OCI-LY7 (cell line): Measurements from ENCODE around the gene RRP36. TPM values are rescaled to one million over a fixed set of nuclear protein-coding genes. Genes with fewer than 3 reads are reported as not detected.

Experiments used
- BruUV-seq: library from RNA; stranded (reverse); fragments of 400-500 nt; replicated peaks from 2 replicates; lab custom pipeline; 2021; lab: Mats Ljungman, UMichigan
- CTCF ChIA-PET: fragments of 300-600 bp; sonication (Branson Sonifier 250); formaldehyde crosslinking; loops from one replicate; lab custom pipeline; 2022; ENCODE audit warnings: antibody characterized with exemption; ENCODE audit not compliant: unreplicated experiment; lab: Charles Lee
- POLR2A ChIA-PET: fragments of 300-600 bp; sonication (Branson Sonifier 250); formaldehyde crosslinking; loops from one replicate; lab custom pipeline; 2022; ENCODE audit warnings: antibody characterized with exemption; lab: Charles Lee
- DNase-seq: peaks from one replicate; pipeline ENCODE4 v3.0.0-alpha.2; 2015; ENCODE audit warnings: low spot score
- H2AFZ ChIP-seq: fragments of 200-600 bp; sonication (generic), shearing (Covaris generic); 2 replicates; pipeline ENCODE4 v1.6.1; 2014; ENCODE audit warnings: mild to moderate bottlenecking, antibody characterized with exemption, low read length, moderate library complexity
- H3K27ac ChIP-seq: fragments of 200-600 bp; sonication (generic); 2 replicates; pipeline ENCODE4 v1.5.1; 2014; ENCODE audit warnings: mixed run types, low read depth, mild to moderate bottlenecking, moderate library complexity, low read length, inconsistent platforms; ENCODE audit not compliant: poor library complexity, severe bottlenecking
- H3K36me3 ChIP-seq: fragments of 200-600 bp; sonication (generic); 2 replicates; pipeline ENCODE4 v1.6.1; 2014; ENCODE audit warnings: mild to moderate bottlenecking, antibody characterized with exemption, low read length, moderate library complexity, mixed read lengths; ENCODE audit not compliant: insufficient read depth
- H3K4me1 ChIP-seq: fragments of 200-600 bp; sonication (generic); 2 replicates; pipeline ENCODE4 v1.5.1; 2014; ENCODE audit warnings: mild to moderate bottlenecking, low read length; ENCODE audit not compliant: insufficient read depth, poor library complexity, severe bottlenecking
- H3K4me2 ChIP-seq: fragments of 200-600 bp; sonication (generic); 2 replicates; pipeline ENCODE4 v1.6.1; 2014; ENCODE audit warnings: mild to moderate bottlenecking, low read length
- H3K4me3 ChIP-seq: fragments of 200-600 bp; sonication (generic); 2 replicates; pipeline ENCODE4 v1.5.1; 2014; ENCODE audit warnings: mild to moderate bottlenecking, low read depth, low read length; ENCODE audit not compliant: poor library complexity, severe bottlenecking
- H3K79me2 ChIP-seq: fragments of 200-600 bp; sonication (generic); 2 replicates; pipeline ENCODE4 v1.6.1; 2016; ENCODE audit warnings: low read depth, mild to moderate bottlenecking, low read length, moderate library complexity, mixed read lengths; ENCODE audit not compliant: insufficient read depth
- H3K9me2 ChIP-seq: fragments of 200-600 bp; sonication (generic); 2 replicates; pipeline ENCODE4 v1.6.1; 2016; ENCODE audit warnings: mild to moderate bottlenecking, low read length, mixed read lengths; ENCODE audit not compliant: insufficient read depth
- H3K9me3 ChIP-seq: fragments of 200-600 bp; sonication (generic); 2 replicates; pipeline ENCODE4 v1.6.1; 2014; ENCODE audit warnings: mild to moderate bottlenecking, mixed run types, low read length, mixed read lengths
- H4K20me1 ChIP-seq: fragments of 200-600 bp; sonication (generic); 2 replicates; pipeline ENCODE4 v1.6.1; 2014; ENCODE audit warnings: mild to moderate bottlenecking, antibody characterized with exemption, low read length, moderate library complexity, mixed read lengths; ENCODE audit not compliant: insufficient read depth
- CTCF ChIP-seq: fragments of 200-600 bp; sonication (generic); conservative IDR thresholded peaks from 2 replicates; pipeline ENCODE4 v1.5.1; 2014; ENCODE audit warnings: mild to moderate bottlenecking, antibody characterized with exemption, low read length, moderate library complexity, mixed read lengths
- EZH2phosphoT487 ChIP-seq: fragments of 200-600 bp; sonication (generic); IDR thresholded peaks from 2 replicates; pipeline ENCODE4 v1.6.1; 2018; ENCODE audit warnings: low read depth, borderline replicate concordance, mild to moderate bottlenecking, mixed run types, antibody characterized with exemption, low read length, moderate library complexity, mixed read lengths
- intact Hi-C: fragments of 100-400 bp; cut with micrococcal nuclease; formaldehyde crosslinking; loops from one replicate; pipeline ENCODE4 v1.10.0; 2022; ENCODE audit not compliant: unreplicated experiment
- total RNA-seq, 2 experiments: library from RNA; depleted of rRNA in 1 of 2; stranded (reverse); fragments of >200 nt in 1 of 2; shearing (Covaris generic) in 1 of 2; gene quantifications; 2 replicates each; pipeline ENCODE4 v1.2.3, GENCODE V29; 2014 to 2022

Gene RRP36
- total RNA-seq, 2 experiments from 2014 or later = 61.1 to 75.9 TPM

DNA sequence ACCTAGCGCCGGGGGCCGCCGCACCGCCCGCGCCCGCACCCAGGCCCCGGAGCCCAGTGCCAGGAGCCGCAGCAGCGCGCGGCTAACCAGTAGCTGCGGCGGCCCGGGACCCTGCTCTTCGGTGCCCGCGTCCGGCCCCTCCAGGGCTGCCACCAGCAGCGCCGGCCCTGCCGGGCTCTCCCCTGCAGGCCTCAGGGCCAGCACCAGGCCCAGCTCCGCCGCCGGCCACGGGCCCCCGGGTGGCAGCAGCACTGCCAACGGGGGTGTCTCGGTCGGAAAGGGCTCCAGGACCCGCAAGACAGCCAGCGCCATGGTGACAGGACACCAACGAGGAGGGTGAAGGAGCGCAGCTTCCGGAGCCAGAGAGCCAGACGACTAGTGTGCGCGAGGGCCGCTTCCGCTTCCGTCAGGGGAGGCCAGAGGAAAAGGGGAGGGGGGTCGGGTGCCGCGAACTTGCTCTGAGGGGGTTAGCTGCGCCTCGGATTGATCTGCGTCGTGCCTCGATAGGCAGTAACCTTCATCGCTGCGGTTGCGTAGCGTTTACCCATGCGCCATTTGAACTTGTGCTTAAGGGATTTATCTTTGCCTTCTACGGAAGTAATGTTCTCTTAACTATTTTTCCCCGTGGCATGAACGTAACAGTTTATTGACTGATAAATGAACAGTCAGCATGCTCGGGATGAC is 42.4 kb upstream of the RRP36 start, which contains the start of gene PEX6:
Gene PEX6, minus strand, starts transcription at position 343 of the 684 bp plus-strand sequence. Its CDS starts 31 bp downstream, at position 312.
- POLR2A ChIA-PET = interaction anchor here (0.5 to 2.6 kb wide), 10 partner anchors 12 to 1209 kb away, joined by 3 to 18 read pairs (median 4); partner anchors contain the start of genes CNPY3, KLC4, KLHDC3 and MRPL2
- DNase-seq = peak; percentile 96
- Histone ChIP-seq H3K36me3 (peaks cover 21% of the 10 kb centered on the region), H2AFZ (peak within 1 kb of the TSS; percentile 85), H4K20me1 (no peaks in the 10 kb centered on the region), H3K4me1 (peaks cover 28% of the 10 kb centered on the region), H3K4me3 (peak within 1 kb of the TSS; percentile 88), H3K4me2 (peak within 1 kb of the TSS; percentile 82), H3K9me2 (no peaks in the 10 kb centered on the region), H3K79me2 (peaks cover 22% of the 10 kb centered on the region; the same call in 1 of the 2 replicates), H3K27ac (peak within 1 kb of the TSS; percentile 50), H3K9me3 (no peaks in the 10 kb centered on the region)
- TF ChIP-seq CTCF (no peak), EZH2phosphoT487 (no peak)
- CTCF ChIA-PET = interaction anchor here (1.2 kb wide), 1 partner anchor 35 kb away, joined by 3 read pairs; the partner anchor contains the start of genes KLHDC3 and MEA1
- BruUV-seq = no TSS peak
- intact Hi-C loops = loop anchor here (1.0 kb wide), 1 partner anchor 50 kb away; the partner anchor contains the start of gene CNPY3

DNA sequence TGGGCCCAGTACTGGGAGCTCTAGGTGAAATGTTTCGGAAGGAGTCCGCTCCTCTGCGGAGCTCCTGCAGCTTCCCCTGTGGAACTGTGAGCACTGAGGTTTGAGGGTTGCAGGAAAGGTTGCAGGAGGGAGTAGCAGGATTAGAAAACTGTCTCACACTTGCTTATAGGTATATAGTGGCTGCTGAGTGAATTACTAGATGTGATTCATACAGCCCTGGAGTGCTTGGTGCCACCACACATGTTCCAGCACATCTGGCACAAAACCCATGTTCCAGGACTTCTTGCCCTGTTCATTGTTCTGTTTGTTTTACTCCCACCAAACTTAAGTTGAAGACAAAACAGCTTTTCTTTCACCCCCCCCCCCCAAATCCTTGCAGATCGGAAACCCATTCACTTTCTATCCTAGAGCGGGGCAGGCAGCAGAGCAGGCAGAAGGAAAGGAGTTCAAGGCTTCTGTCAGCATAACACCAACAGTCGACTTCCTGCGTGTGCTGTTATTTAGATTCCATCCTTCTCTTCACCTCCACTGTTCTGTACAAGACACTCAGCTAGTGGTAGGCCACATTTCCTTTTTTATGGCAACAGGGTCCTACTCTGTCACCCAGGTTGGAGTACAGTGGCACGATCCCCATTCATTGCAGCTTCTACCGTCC is 41.8 kb upstream of the RRP36 start:
- DNase-seq = peak; percentile 47
- H3K36me3 ChIP-seq = peaks cover 17% of the 10 kb centered on the region
- H3K9me2 ChIP-seq = no peaks in the 10 kb centered on the region
- peak overlapping the region; percentile 85 for H2AFZ ChIP-seq
- TF ChIP-seq CTCF = no peak
- TF ChIP-seq EZH2phosphoT487 = no peak
- intact Hi-C loops = loop anchor here (1.0 kb wide), 1 partner anchor 50 kb away; the partner anchor contains the start of gene CNPY3
- ChIA-PET POLR2A (interaction anchor here (0.6 to 2.6 kb wide), 6 partner anchors 11 to 172 kb away, joined by 3 to 18 read pairs (median 6); partner anchors contain the start of genes CNPY3, KLC4 and MRPL2), CTCF (interaction anchor here (1.2 kb wide), 1 partner anchor 34 kb away, joined by 3 read pairs; the partner anchor contains the start of genes KLHDC3 and MEA1)
- H3K4me2 ChIP-seq = peak overlapping the region; percentile 82
- no peaks in the 10 kb centered on the region for H4K20me1 ChIP-seq
- H3K9me3 ChIP-seq = no peaks in the 10 kb centered on the region
- TSS peak; percentile 82 for BruUV-seq
- H3K4me3 ChIP-seq = peak overlapping the region; percentile 88
- H3K27ac ChIP-seq = peak overlapping the region; percentile 50
- H3K79me2 ChIP-seq = peaks cover 22% of the 10 kb centered on the region; the same call in 1 of the 2 replicates
- H3K4me1 ChIP-seq = peaks cover 29% of the 10 kb centered on the region
